GM12872 (cell line): ENCODE results near the gene MARCHF6.

ENCODE experiments used
- TF ChIP-seq, protein P1 (sequence below): IDR thresholded peaks from 3 replicates; pipeline ENCODE4 v1.5.1; 2011; ENCODE audit warnings: low read depth, mild to moderate bottlenecking, low read length, moderate library complexity; ENCODE audit not compliant: insufficient read depth

MARCHF6 gene

DNA sequence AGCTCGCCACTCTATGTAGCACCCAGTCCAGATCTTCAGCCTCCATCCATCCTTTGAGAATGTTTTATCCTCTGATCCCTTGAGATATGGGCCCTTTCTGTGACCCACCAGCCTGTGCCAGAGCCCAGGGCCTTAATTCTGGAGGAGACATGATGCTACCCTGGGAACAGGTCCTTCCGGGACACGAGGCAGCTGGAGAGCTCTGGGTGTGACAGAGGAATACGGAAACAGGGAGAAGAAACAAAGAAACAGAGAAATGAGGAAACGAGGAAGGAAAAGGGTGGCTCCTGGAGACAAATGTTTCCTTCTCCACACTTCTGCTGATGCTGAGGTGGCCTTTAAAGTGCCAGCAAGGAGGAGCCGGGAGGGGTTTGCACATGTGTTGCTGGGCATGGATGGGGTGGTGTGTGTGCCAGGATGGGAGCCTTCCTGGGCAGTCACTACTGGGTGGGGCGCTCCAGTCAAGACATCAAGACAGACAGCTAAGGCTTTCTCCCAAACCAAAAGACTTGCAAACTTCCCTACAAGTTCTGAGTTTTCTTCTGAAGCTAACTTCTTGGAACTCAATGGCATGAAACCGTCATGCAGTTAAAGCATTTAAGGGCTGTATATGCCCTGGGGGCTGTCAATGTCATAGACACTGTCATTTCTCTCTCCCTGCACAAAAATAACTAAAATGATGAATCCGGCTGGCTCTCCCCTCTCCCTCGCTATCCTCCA lies 22.8 kb upstream of the MARCHF6 start:
- TF ChIP-seq, protein P1, sequence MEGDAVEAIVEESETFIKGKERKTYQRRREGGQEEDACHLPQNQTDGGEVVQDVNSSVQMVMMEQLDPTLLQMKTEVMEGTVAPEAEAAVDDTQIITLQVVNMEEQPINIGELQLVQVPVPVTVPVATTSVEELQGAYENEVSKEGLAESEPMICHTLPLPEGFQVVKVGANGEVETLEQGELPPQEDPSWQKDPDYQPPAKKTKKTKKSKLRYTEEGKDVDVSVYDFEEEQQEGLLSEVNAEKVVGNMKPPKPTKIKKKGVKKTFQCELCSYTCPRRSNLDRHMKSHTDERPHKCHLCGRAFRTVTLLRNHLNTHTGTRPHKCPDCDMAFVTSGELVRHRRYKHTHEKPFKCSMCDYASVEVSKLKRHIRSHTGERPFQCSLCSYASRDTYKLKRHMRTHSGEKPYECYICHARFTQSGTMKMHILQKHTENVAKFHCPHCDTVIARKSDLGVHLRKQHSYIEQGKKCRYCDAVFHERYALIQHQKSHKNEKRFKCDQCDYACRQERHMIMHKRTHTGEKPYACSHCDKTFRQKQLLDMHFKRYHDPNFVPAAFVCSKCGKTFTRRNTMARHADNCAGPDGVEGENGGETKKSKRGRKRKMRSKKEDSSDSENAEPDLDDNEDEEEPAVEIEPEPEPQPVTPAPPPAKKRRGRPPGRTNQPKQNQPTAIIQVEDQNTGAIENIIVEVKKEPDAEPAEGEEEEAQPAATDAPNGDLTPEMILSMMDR: no peak

DNA sequence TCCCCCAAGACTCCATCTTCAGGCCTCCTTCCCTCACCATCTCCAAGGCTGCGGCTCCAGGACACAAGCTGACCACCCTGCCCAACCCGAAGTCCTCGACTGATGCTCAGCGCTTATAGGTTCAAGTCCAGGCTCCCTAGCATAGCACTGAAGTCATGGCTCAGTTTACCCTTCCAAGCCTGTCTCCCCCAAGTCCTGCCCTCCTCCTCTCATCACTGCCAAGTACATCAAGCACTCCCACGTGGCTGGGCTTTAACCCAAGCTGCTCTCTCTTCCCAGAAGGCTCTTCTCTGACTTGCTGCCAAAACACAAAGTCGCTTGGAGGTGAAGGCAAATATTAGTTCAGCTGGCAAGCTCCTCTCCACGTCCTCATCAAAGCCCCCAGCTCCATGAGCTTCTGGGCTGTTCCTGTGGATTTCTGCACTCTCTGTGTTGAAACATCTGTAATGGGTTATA lies 22.1 kb upstream of the MARCHF6 start:
- TF ChIP-seq, protein P1: no peak

DNA sequence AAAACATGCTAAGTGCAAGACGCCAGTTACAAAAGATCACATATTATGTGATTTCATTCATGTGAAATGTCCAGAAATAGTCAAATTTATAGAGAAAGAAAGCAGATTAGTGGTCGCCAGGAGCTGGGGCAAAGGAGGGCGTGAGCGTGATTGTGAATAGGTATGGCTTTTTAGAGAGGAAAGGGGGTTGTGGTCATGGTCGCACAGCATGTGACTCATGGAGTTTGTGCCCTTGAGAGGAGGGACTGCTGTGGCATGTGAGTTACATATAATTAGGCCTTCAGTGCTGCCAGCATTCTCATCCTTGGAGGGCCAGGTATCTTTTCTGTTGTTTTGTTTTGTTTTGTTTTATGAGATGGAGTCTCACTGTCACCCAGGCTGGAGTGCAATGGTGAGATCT lies 21.2 kb upstream of the MARCHF6 start:
- TF ChIP-seq, protein P1: no peak

DNA sequence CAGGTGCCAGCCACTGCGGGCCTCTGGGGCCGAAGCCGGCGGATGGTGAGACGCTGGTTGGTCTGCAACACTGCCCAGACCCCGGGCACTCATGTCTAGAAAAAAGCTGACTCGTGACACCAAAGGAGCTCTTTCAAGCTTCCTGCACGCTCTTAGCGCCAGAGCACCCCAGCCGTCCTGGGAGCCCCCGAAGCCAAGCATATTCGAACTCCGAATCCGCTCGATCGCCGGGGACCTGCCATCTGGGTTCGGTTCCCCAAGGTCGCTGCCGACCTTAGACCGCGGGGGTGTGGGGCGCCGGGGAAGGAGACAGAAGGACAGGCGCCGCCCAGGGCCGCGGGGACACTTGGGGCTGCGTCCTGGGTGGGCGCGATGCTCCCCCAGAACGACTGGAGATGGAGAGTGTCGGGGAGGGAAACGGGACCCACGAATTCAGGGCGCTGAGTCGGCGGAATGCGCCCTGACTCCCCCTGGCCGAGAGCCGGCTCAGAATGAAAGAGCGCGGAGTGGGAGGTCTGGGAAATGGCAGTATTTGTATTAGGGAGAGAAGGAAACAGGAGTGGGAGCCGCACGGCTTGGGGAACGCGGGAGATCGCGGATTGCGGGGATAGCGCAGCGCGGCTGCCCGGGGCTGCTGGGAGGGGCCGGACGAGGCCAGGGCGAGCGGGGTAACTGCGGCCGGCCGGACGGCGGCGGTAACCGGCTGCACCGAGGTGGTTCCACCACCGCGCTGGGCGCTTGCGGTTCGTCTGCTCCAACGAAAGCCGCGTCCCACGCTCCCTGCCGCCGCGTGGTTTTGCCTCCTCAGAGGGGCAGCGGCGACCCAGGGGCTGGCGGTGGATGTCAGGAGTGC lies 20.1 kb upstream of the MARCHF6 start:
- TF ChIP-seq, protein P1: peak; percentile 28; the same call in 1 of the 3 replicates

DNA sequence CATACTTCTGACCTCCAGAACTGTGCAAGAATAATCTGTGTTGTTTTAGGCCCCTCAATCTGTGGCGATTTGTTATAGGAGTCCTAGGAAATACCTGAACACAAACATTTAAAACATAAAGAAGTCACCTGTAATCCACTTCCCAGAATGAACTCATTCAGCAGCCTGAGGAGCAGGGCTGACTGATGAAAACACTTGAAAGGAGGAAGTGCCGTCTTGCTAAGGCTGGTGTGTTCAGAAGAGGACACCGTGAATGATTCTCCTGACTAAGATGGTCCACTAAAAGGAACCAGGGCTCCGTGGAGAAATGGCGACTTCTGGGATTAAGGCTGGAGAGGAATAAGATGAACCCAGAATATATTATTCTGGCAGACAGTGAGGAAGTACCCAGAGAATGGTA lies 18.7 kb upstream of the MARCHF6 start:
- TF ChIP-seq, protein P1: no peak

DNA sequence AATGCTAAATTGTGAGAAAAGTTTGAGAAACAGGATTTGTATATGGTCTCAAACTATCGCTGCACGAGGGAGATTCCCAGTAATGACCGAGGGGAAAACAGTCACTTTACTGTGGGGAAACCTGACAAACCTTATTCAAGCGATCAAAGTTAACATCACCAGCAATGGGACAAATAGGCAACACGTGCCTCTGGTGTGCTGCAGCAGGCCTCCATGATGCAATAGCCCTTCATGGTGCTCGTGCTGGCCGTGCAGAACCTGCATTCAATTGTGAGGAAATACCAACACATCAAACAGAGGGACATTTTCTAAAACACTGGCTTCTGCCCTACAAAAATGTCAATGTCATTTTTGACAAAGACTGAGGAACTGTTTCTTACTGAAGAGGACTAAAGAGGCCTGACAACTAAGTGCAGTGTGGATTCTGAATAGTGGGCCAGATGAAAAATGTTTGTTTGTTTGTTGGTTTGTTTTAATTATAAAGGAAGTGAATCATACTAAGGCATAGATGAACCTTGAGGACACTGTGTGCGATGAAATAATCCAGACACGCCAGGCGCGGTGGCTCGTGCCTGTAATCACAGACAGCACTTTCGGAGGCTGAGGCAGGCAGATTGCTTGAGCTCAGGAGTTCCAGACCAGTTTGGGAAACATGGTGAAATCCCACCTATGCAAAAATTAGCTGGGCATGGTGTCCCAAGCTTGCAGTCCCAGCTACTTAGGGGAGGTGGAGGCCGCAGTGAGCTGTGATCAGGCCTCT lies 17.6 kb upstream of the MARCHF6 start:
- TF ChIP-seq, protein P1: no peak

DNA sequence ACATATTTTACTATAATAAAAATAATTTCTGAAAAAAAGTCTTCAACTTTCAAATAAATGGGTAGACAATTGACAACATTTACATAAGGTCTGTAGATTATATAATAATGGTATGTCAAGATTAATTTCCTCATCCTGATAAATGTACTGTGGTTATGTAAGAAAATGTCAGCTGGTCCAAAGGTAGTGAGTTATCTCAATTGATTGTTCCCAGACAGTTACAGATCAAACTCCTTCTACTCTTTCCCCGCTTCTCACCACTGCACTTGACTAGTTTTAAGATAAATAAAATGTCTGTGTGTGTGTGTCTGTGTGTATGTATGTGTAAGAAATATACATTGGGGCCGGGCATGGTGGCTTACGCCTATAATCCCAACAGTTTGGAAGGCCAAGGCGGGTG lies 16.4 kb upstream of the MARCHF6 start:
- TF ChIP-seq, protein P1: no peak
